ENCODE data around the gene CBLB.

GRCh38 chr3:105878061-105878460, 9.2 kb upstream of the CBLB start:
- TF ChIP-seq CTCF (IDR thresholded peaks at IDR 0.05) (no peak), POLR2AphosphoS5 (IDR thresholded peaks at IDR 0.05; ENCODE audit: low read depth, low read length) (no peak), SIN3A (IDR thresholded peaks at IDR 0.05; ENCODE audit: borderline replicate concordance, insufficient read depth, low read depth, low read length) (no peak), TCF7L2 (IDR thresholded peaks at IDR 0.05; ENCODE audit: low read depth, low read length) (no peak), REST (IDR thresholded peaks at IDR 0.05; ENCODE audit: insufficient read depth in 1 of 2, low read depth in 2 of 2, low read length in 1 of 2) (no peak)
